Measurements from ENCODE around the gene ADORA2B. TPM values are rescaled to one million over a fixed set of nuclear protein-coding genes. Genes with fewer than 3 reads are reported as not detected.
"Not testable (repeated sequence)": the region's sequence is repeated elsewhere in the genome, so short reads cannot be mapped to it uniquely, and the experiment has no call there.

ADORA2B gene
- total RNA-seq, 1 donor, result 4.7 TPM

DNA sequence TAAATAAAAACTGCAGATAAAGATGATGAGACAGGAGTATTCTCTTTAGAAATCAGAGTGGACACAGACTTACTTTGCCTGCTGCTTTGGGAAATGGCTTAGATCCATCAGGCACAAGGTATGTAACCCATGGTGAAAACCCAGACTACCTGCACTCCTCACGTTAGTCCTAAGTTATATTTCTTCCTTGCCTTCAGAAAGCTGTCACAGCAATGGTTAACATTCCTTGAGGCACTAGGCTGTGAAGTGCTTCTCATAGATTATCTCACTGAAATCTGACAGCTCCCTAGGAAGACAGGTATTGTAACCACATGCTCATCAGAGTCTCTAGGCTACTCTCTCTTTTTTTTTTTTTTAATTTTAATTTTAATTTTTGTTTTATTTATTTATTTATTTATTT, 33.7 kb downstream of the ADORA2B start:
- DNase-seq (ENCODE audit: insufficient read length, low spot score, missing footprints), result no peak
- Histone ChIP-seq H3K4me3 (ENCODE audit: insufficient read depth, low read length) (no peak overlapping the region), H3K27ac (ENCODE audit: low read depth, low read length) (no peak overlapping the region), H3K4me2 (ENCODE audit: insufficient read depth, low read length) (no peak overlapping the region), H3K36me3 (ENCODE audit: insufficient read depth, low read length) (peaks cover 24% of the 10 kb centered on the region), H2AFZ (ENCODE audit: low read length) (no peak overlapping the region), H3K79me2 (ENCODE audit: insufficient read depth, low read length) (peaks cover 3% of the 10 kb centered on the region), H3K9me3 (ENCODE audit: low read depth, low read length) (no peaks in the 10 kb centered on the region), H3K27me3 (ENCODE audit: insufficient read depth, low read length) (no peaks in the 10 kb centered on the region), H4K20me1 (ENCODE audit: insufficient read depth, low read length) (peaks cover 2% of the 10 kb centered on the region), H3K4me1 (ENCODE audit: insufficient read depth, low read length) (peaks cover 8% of the 10 kb centered on the region)
- TF ChIP-seq CTCF (IDR thresholded peaks at IDR 0.05; ENCODE audit: extremely low read depth, low read depth, low read length), result no peak

GRCh38 chr17:15979013-15979412, 34.1 kb downstream of the ADORA2B start:
- not testable (repeated sequence) for DNase-seq (ENCODE audit: insufficient read length, low spot score, missing footprints); H3K9me3 ChIP-seq (ENCODE audit: low read depth, low read length); H3K27me3 ChIP-seq (ENCODE audit: insufficient read depth, low read length); H3K27ac ChIP-seq (ENCODE audit: low read depth, low read length); H3K4me1 ChIP-seq (ENCODE audit: insufficient read depth, low read length); H3K4me2 ChIP-seq (ENCODE audit: insufficient read depth, low read length); H3K79me2 ChIP-seq (ENCODE audit: insufficient read depth, low read length); H3K4me3 ChIP-seq (ENCODE audit: insufficient read depth, low read length); H4K20me1 ChIP-seq (ENCODE audit: insufficient read depth, low read length); H2AFZ ChIP-seq (ENCODE audit: low read length)
- peaks cover 24% of the 10 kb centered on the region for H3K36me3 ChIP-seq (ENCODE audit: insufficient read depth, low read length)

- no peak overlapping the region for H2AFZ ChIP-seq (ENCODE audit: low read length)
- H3K4me1 ChIP-seq (ENCODE audit: insufficient read depth, low read length), result peaks cover 8% of the 10 kb centered on the region
- no peaks in the 10 kb centered on the region for H3K9me3 ChIP-seq (ENCODE audit: low read depth, low read length)
- no peak overlapping the region for H3K4me3 ChIP-seq (ENCODE audit: insufficient read depth, low read length)
- peaks cover 21% of the 10 kb centered on the region for H3K36me3 ChIP-seq (ENCODE audit: insufficient read depth, low read length)
- H3K27me3 ChIP-seq (ENCODE audit: insufficient read depth, low read length), result no peaks in the 10 kb centered on the region
- DNase-seq (ENCODE audit: insufficient read length, low spot score, missing footprints), result no peak
- H4K20me1 ChIP-seq (ENCODE audit: insufficient read depth, low read length), result peaks cover 2% of the 10 kb centered on the region
- no peak overlapping the region for H3K27ac ChIP-seq (ENCODE audit: low read depth, low read length)
- no peaks in the 10 kb centered on the region for H3K79me2 ChIP-seq (ENCODE audit: insufficient read depth, low read length)
- TF ChIP-seq CTCF (IDR thresholded peaks at IDR 0.05; ENCODE audit: extremely low read depth, low read depth, low read length), result no peak
- no peak overlapping the region for H3K4me2 ChIP-seq (ENCODE audit: insufficient read depth, low read length)
Observed at GRCh38 chr17:15981208-15981607, 36.3 kb downstream of the ADORA2B start.

GRCh38 chr17:15981646-15982580, 37.0 kb downstream of the ADORA2B start:
- Histone ChIP-seq H2AFZ (ENCODE audit: low read length) (no peak overlapping the region), H3K4me1 (ENCODE audit: insufficient read depth, low read length) (peaks cover 8% of the 10 kb centered on the region), H3K9me3 (ENCODE audit: low read depth, low read length) (no peaks in the 10 kb centered on the region), H3K36me3 (ENCODE audit: insufficient read depth, low read length) (peaks cover 27% of the 10 kb centered on the region), H3K4me3 (ENCODE audit: insufficient read depth, low read length) (no peak overlapping the region), H3K79me2 (ENCODE audit: insufficient read depth, low read length) (no peaks in the 10 kb centered on the region), H3K4me2 (ENCODE audit: insufficient read depth, low read length) (no peak overlapping the region), H3K27ac (ENCODE audit: low read depth, low read length) (no peak overlapping the region), H3K27me3 (ENCODE audit: insufficient read depth, low read length) (no peaks in the 10 kb centered on the region), H4K20me1 (ENCODE audit: insufficient read depth, low read length) (peaks cover 2% of the 10 kb centered on the region)
- TF ChIP-seq CTCF (IDR thresholded peaks at IDR 0.05; ENCODE audit: extremely low read depth, low read depth, low read length), result no peak
- peak; percentile 22 for DNase-seq (ENCODE audit: insufficient read length, low spot score, missing footprints)

Data from osteoblast (primary cell).